Activated naive CD4-positive, alpha-beta T cell treated with anti-CD3 and anti-CD28 coated beads, Interleukin-2, amount 50 U/mL, for 72 hours (primary cell): ENCODE data around the gene ADIG. TPM values are rescaled to one million over a fixed set of nuclear protein-coding genes. Genes with fewer than 3 reads are reported as not detected.
"Not testable (repeated sequence)": the region's sequence is repeated elsewhere in the genome, so short reads cannot be mapped to it uniquely, and the experiment has no call there.

Experiments used
- ATAC-seq, 2 donors: fragments of 150-1000 bp; cut with Tn5 transposase; 2 replicates each; pipeline ENCODE4 v1.10.0; 2021; ENCODE audit warnings: mild to moderate bottlenecking in 2 of 2, moderate library complexity in 2 of 2
- DNase-seq, 2 donors: peaks; one replicate each; pipeline ENCODE4 v3.0.0; 2021 to 2022; ENCODE audit warnings: low spot score in 2 of 2
- H3K27ac Mint-ChIP-seq, 2 donors: one replicate each; pipeline ENCODE4 v1.8.0; 2022; ENCODE audit warnings: mild to moderate bottlenecking in 2 of 2, mixed read lengths in 2 of 2
- H3K36me3 Mint-ChIP-seq, 2 donors: one replicate each; pipeline ENCODE4 v1.8.0; 2022; ENCODE audit warnings: mixed read lengths in 2 of 2
- H3K9me3 Mint-ChIP-seq, 2 donors: one replicate each; pipeline ENCODE4 v1.8.0; 2022; ENCODE audit warnings: mixed read lengths in 2 of 2
- total RNA-seq, 2 donors: library from RNA; stranded (reverse); gene quantifications; one replicate each; pipeline ENCODE4 v1.2.3, GENCODE V29; 2022

ADIG gene
- total RNA-seq, 2 donors from 2014 or later = not detected

GRCh38 chr20:38590676-38591473 lies 9.9 kb downstream of the ADIG start:
- Mint-ChIP-seq H3K27ac (no peak overlapping the region), H3K9me3 (no peaks in the 10 kb centered on the region), H3K36me3 (no peaks in the 10 kb centered on the region)
- no peak for ATAC-seq
- DNase-seq = no peak

- Mint-ChIP-seq H3K9me3 (no peaks in the 10 kb centered on the region), H3K36me3 (no peaks in the 10 kb centered on the region), H3K27ac (no peak overlapping the region)
- ATAC-seq (no peak), DNase-seq (no peak)
These were observed 10.7 kb downstream of the ADIG start for GRCh38 chr20:38591474-38592410.

- not testable (repeated sequence) for DNase-seq, H3K36me3 Mint-ChIP-seq, ATAC-seq, H3K9me3 Mint-ChIP-seq, H3K27ac Mint-ChIP-seq
These were observed 11.4 kb downstream of the ADIG start for GRCh38 chr20:38592411-38592790.

GRCh38 chr20:38594281-38594680 lies 13.3 kb downstream of the ADIG start:
- not testable (repeated sequence) for H3K27ac Mint-ChIP-seq, ATAC-seq, H3K9me3 Mint-ChIP-seq, H3K36me3 Mint-ChIP-seq, DNase-seq

GRCh38 chr20:38595886-38596285 lies 14.9 kb downstream of the ADIG start:
- DNase-seq, H3K27ac Mint-ChIP-seq, H3K36me3 Mint-ChIP-seq, H3K9me3 Mint-ChIP-seq, ATAC-seq: not testable (repeated sequence)

- Mint-ChIP-seq H3K27ac (no peak overlapping the region), H3K36me3 (no peaks in the 10 kb centered on the region), H3K9me3 (no peaks in the 10 kb centered on the region)
- no peak for ATAC-seq
- DNase-seq = no peak
These were observed 18.4 kb downstream of the ADIG start for GRCh38 chr20:38599410-38599882.

GRCh38 chr20:38600057-38600456 lies 19.1 kb downstream of the ADIG start:
- no peak for ATAC-seq
- no peaks in the 10 kb centered on the region for H3K36me3 Mint-ChIP-seq
- no peak for DNase-seq
- H3K9me3 Mint-ChIP-seq = no peaks in the 10 kb centered on the region
- H3K27ac Mint-ChIP-seq = no peak overlapping the region

GRCh38 chr20:38601216-38602184 lies 20.5 kb downstream of the ADIG start, which contains the start of gene ARHGAP40:
TSS of gene ARHGAP40 (plus strand) at chr20:38601809.
- DNase-seq = peak in 1 of 2 donors; percentile 44
- Mint-ChIP-seq H3K9me3 (no peaks in the 10 kb centered on the region), H3K27ac (no peak within 1 kb of the TSS), H3K36me3 (no peaks in the 10 kb centered on the region)
- ATAC-seq = peak; percentile 74 to 93

GRCh38 chr20:38602185-38602581 lies 21.2 kb downstream of the ADIG start:
- ATAC-seq = no peak
- no peak for DNase-seq
- Mint-ChIP-seq H3K27ac (no peak overlapping the region), H3K36me3 (no peaks in the 10 kb centered on the region), H3K9me3 (no peaks in the 10 kb centered on the region)

- ATAC-seq = no peak
- no peak for DNase-seq
- no peaks in the 10 kb centered on the region for H3K36me3 Mint-ChIP-seq
- no peak overlapping the region for H3K27ac Mint-ChIP-seq
- no peaks in the 10 kb centered on the region for H3K9me3 Mint-ChIP-seq
These were observed 22.3 kb downstream of the ADIG start for GRCh38 chr20:38603286-38603685.

GRCh38 chr20:38604873-38605303 lies 23.9 kb downstream of the ADIG start:
- no peak for ATAC-seq
- Mint-ChIP-seq H3K36me3 (no peaks in the 10 kb centered on the region), H3K9me3 (no peaks in the 10 kb centered on the region), H3K27ac (no peak overlapping the region)
- DNase-seq = no peak

- Mint-ChIP-seq H3K9me3 (no peaks in the 10 kb centered on the region), H3K27ac (no peak overlapping the region), H3K36me3 (no peaks in the 10 kb centered on the region)
- no peak for ATAC-seq
- no peak for DNase-seq
These were observed 26.4 kb downstream of the ADIG start for GRCh38 chr20:38607351-38607750.

- H3K27ac Mint-ChIP-seq = peak overlapping the region in 1 of 2 donors; percentile 57
- no peaks in the 10 kb centered on the region for H3K9me3 Mint-ChIP-seq
- H3K36me3 Mint-ChIP-seq = no peaks in the 10 kb centered on the region
- DNase-seq (no peak), ATAC-seq (no peak)
These were observed 27.2 kb downstream of the ADIG start for GRCh38 chr20:38608188-38608587.

GRCh38 chr20:38609815-38610214 lies 28.8 kb downstream of the ADIG start:
- DNase-seq = no peak
- no peak for ATAC-seq
- Mint-ChIP-seq H3K36me3 (no peaks in the 10 kb centered on the region), H3K27ac (no peak overlapping the region), H3K9me3 (no peaks in the 10 kb centered on the region)

- DNase-seq = no peak
- Mint-ChIP-seq H3K36me3 (no peaks in the 10 kb centered on the region), H3K9me3 (no peaks in the 10 kb centered on the region), H3K27ac (no peak overlapping the region)
- no peak for ATAC-seq
These were observed 29.5 kb downstream of the ADIG start for GRCh38 chr20:38610521-38610920.
